ENCODE results near the gene UBL3.

The UBL3 gene

DNA sequence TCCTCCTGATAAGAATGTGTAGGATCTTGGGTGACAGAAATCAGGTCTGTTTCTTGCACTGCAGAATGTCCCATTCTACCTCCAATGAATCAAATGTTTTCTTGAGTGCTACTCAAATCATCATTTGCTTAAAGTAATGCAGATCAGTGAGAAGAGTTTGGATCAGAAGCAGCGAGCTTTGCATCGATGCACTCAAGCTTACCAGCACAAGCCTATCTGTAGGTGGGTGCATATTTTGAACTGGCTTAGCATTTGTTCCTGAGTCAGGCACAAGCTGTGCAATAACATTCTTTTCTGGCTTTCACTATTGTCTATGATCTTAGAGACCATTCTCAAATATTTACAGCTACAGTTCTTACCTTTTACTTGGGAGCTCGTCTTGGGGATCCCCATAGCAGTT lies 109.5 kb downstream of the UBL3 start:
- H3K36me3 Mint-ChIP-seq, result no peaks in the 10 kb centered on the region
- H3K27ac Mint-ChIP-seq, result no peak overlapping the region
- DNase-seq (ENCODE audit: low spot score in 2 of 2), result no peak
- H3K4me3 Mint-ChIP-seq, result no peak overlapping the region
- ATAC-seq, result no peak
- no peaks in the 10 kb centered on the region for H3K9me3 Mint-ChIP-seq
- no peaks in the 10 kb centered on the region for H3K4me1 Mint-ChIP-seq

DNA sequence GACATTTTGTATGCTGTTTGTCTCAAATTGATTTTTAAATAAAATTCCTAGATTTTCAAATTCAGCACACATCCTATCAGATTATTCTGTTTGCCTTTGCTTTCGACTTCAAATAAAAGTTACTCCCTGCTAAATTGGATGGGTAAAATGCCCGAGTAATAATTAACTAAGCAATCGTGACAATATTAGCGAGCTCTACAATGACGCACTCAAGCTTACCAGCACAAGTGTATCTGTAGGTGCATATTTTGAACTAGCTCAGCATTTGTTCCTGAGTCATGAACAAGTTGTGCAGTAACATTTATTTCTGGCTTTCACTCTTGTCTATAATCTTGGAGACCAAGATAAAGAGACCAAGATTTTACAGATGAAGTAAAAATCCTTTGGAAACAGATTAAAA lies 113.4 kb downstream of the UBL3 start:
- DNase-seq (ENCODE audit: low spot score in 2 of 2) (no peak), ATAC-seq (no peak)
- H3K36me3 Mint-ChIP-seq, result no peaks in the 10 kb centered on the region
- H3K27ac Mint-ChIP-seq, result no peak overlapping the region
- no peaks in the 10 kb centered on the region for H3K9me3 Mint-ChIP-seq
- H3K4me1 Mint-ChIP-seq, result peaks cover 10% of the 10 kb centered on the region
- H3K4me3 Mint-ChIP-seq, result no peak overlapping the region

DNA sequence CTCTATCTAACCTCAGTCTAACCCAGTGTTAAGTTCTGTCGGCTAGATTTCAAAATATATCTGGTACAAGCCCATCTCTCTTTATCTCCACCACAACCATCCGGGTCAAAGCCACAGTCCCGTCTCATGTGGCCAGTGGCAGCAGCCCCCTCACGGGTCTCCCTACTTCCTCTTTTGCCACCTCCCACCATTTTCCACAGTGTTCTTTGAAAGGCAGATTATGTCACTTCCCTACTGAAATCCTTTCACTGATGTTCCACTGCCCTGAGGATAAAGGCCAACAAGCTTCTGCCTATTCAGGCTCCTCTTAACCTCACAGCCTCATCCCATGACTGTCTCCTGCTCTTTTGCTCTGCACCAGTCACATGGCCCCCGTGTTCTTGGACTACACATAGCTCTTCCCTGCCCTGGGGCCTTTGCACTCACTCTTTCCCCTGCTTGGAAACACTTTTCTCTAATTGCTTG lies 117.2 kb downstream of the UBL3 start:
- no peaks in the 10 kb centered on the region for H3K9me3 Mint-ChIP-seq
- no peak overlapping the region for H3K27ac Mint-ChIP-seq
- DNase-seq (ENCODE audit: low spot score in 2 of 2), result no peak
- peak; percentile 28 for ATAC-seq
- no peaks in the 10 kb centered on the region for H3K36me3 Mint-ChIP-seq
- no peak overlapping the region for H3K4me3 Mint-ChIP-seq
- H3K4me1 Mint-ChIP-seq, result peaks cover 10% of the 10 kb centered on the region

DNA sequence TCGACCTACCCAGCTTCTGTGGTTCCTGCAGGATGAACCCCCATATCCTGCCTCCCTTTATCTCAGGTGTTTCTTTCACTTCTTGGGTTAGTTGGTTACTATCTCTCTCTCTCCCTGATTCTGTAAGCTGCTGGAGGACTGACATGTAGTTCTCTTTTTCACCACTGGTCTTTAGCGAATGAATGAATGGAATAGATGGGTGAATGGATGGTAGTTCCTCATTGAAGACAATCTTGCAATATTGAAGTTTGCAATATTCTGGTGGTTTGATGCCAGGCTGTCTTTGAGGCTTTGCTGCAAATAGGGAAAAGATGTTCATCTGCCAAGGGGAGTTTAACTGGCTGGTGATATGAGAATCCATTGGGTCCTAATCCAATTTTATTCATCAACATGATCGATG lies 120.2 kb downstream of the UBL3 start:
- DNase-seq (ENCODE audit: low spot score in 2 of 2) (no peak), ATAC-seq (no peak)
- no peak overlapping the region for H3K27ac Mint-ChIP-seq
- no peak overlapping the region for H3K4me3 Mint-ChIP-seq
- H3K9me3 Mint-ChIP-seq, result no peaks in the 10 kb centered on the region
- H3K4me1 Mint-ChIP-seq, result peaks cover 10% of the 10 kb centered on the region
- H3K36me3 Mint-ChIP-seq, result no peaks in the 10 kb centered on the region

DNA sequence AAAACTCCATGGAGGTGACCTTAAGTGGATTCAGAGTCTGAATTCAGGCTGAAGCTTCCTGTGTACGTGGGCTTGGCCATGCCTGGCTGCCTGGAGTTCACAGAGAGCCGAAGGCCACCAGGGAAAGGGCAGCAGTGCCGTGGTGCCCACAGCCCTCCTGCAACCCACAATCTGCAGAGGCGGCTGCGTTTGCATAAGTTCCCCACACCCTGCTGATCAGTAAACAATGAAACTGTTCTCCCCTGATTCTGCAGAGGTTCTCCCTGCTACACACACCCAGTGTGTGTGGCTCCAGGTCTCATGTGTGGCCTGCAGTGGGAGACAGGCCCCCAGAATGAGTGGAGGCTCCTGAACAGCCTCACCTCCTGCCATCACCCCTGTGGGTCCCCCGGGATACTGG lies 128.0 kb downstream of the UBL3 start:
- no peak for DNase-seq (ENCODE audit: low spot score in 2 of 2)
- H3K4me1 Mint-ChIP-seq, result no peaks in the 10 kb centered on the region
- H3K9me3 Mint-ChIP-seq, result no peaks in the 10 kb centered on the region
- no peak overlapping the region for H3K4me3 Mint-ChIP-seq
- no peak for ATAC-seq
- H3K27ac Mint-ChIP-seq, result no peak overlapping the region
- H3K36me3 Mint-ChIP-seq, result no peaks in the 10 kb centered on the region

GRCh38 chr13:29721766-29722165 lies 128.7 kb downstream of the UBL3 start:
- Mint-ChIP-seq H3K36me3 (no peaks in the 10 kb centered on the region), H3K4me3 (no peak overlapping the region), H3K27ac (no peak overlapping the region), H3K4me1 (no peaks in the 10 kb centered on the region), H3K9me3 (no peaks in the 10 kb centered on the region)
- no peak for ATAC-seq
- DNase-seq (ENCODE audit: low spot score in 2 of 2), result no peak

DNA sequence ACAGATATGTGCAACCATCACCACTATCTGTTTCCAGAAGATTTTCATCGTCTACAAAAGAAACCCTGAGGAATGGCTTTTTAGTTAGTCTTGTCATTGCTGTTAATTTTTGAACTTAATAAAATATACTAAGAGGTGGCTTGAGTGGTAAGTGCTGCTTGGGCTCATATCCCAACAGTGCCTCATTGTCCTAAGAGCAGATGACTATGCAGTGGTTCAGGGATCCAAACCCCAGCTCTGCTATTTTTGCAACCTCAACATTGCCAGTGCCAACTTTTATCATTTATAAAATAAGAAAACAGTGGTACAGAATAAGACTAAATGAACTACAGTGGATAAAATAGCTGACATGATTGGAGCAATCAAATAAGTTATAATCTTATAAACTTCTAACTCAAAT lies 131.7 kb downstream of the UBL3 start:
- Mint-ChIP-seq H3K36me3 (no peaks in the 10 kb centered on the region), H3K9me3 (no peaks in the 10 kb centered on the region), H3K27ac (no peak overlapping the region), H3K4me3 (no peak overlapping the region), H3K4me1 (no peaks in the 10 kb centered on the region)
- no peak for ATAC-seq
- no peak for DNase-seq (ENCODE audit: low spot score in 2 of 2)

GRCh38 chr13:29716493-29716892 lies 133.9 kb downstream of the UBL3 start:
- ATAC-seq (peak; percentile 33), DNase-seq (ENCODE audit: low spot score in 2 of 2) (no peak)
- Mint-ChIP-seq H3K27ac (no peak overlapping the region), H3K9me3 (no peaks in the 10 kb centered on the region), H3K36me3 (no peaks in the 10 kb centered on the region), H3K4me3 (no peak overlapping the region), H3K4me1 (no peaks in the 10 kb centered on the region)
